ENCODE measurements around the gene ERAL1. TPM values are rescaled to one million over a fixed set of nuclear protein-coding genes. Genes with fewer than 3 reads are reported as not detected.
"Not testable (repeated sequence)": the region's sequence is repeated elsewhere in the genome, so short reads cannot be mapped to it uniquely, and the experiment has no call there.

The ERAL1 gene
- total and polyA plus RNA-seq, 7 experiments from 2014 or later = 19.8 to 56.6 (median 27.5) TPM

- H3K27me3 Mint-ChIP-seq; H3K9me3 Mint-ChIP-seq; H3K27me3 ChIP-seq (ENCODE audit: control insufficient read depth in 2 of 2, insufficient read depth in 2 of 2, low read length in 2 of 2); H3K9me3 ChIP-seq (ENCODE audit: control insufficient read depth in 2 of 3, low read length in 3 of 3): not testable (repeated sequence)
- H3K36me3 Mint-ChIP-seq = peaks cover 0 to 22% (median 8%) of the 10 kb centered on the region in 5 donors
- ChIA-PET CTCF (interaction anchor here (0.5 to 2.4 kb wide), 8 partner anchors 9 to 174 kb away, joined by 3 to 13 read pairs (median 4); partner anchors contain the start of genes DHRS13, RPL23A and TLCD1), POLR2A (interaction anchor here (0.6 to 12.7 kb wide), 13 partner anchors 8 to 172 kb away, joined by 3 to 183 read pairs (median 8); partner anchors contain the start of genes DHRS13, FAM222B, NEK8 and PHF12)
- Histone ChIP-seq H3K4me1 (ENCODE audit: control insufficient read depth in 2 of 2, insufficient read depth in 2 of 2, low read length in 2 of 2) (peaks cover 24 to 40% of the 10 kb centered on the region in 2 donors), H3K4me3 (ENCODE audit: low read length) (peak overlapping the region; percentile 43), H3K36me3 (ENCODE audit: control insufficient read depth in 2 of 3, insufficient read depth in 3 of 3, low read length in 3 of 3) (peaks cover 0 to 14% (median 0%) of the 10 kb centered on the region in 3 experiments), H3K27ac (ENCODE audit: low read depth, low read length) (peak overlapping the region; percentile 78)
- ATAC-seq (peak; percentile 43), DNase-seq (peak in 3 of 9 donors; percentile 19 to 22 (median 21))
- peak overlapping the region; percentile 93 to 99 (median 99) for H3K27ac Mint-ChIP-seq
- peaks cover 38 to 82% (median 66%) of the 10 kb centered on the region in 7 donors for H3K4me1 Mint-ChIP-seq
- intact Hi-C loops (cut with micrococcal nuclease) = loop anchor here (1.0 kb wide), 3 partner anchors 9 to 38 kb away; partner anchors contain the start of gene ERAL1 (in 1 of the 2)
- H3K4me3 Mint-ChIP-seq = peak overlapping the region; percentile 73 to 93 (median 86)
These were observed 38.7 kb downstream of the ERAL1 start for GRCh38 chr17:28893248-28894183.

- Mint-ChIP-seq H3K27me3 (no peaks in the 10 kb centered on the region), H3K4me1 (peaks cover 35 to 82% (median 67%) of the 10 kb centered on the region in 7 donors), H3K9me3 (no peaks in the 10 kb centered on the region), H3K36me3 (peaks cover 0 to 31% (median 6%) of the 10 kb centered on the region in 5 donors), H3K27ac (peak overlapping the region; percentile 39 to 99 (median 97)), H3K4me3 (peak overlapping the region; percentile 86 to 98 (median 96))
- POLR2A ChIA-PET = interaction anchor here (0.7 to 12.7 kb wide), 13 partner anchors 9 to 176 kb away, joined by 3 to 183 read pairs (median 4); partner anchors contain the start of genes ERAL1, FAM222B, NEK8 and PHF12
- ATAC-seq (no peak), DNase-seq (no peak)
- CTCF ChIA-PET = interaction anchor here (1.0 to 1.5 kb wide), 2 partner anchors 25 to 169 kb away, joined by 3 read pairs; no protein-coding TSS in a partner anchor
- intact Hi-C loops (cut with micrococcal nuclease) = loop anchor here (2.0 to 5.0 kb wide), 2 partner anchors 25 to 234 kb away; partner anchors contain the start of genes SDF2 (in 1 of the 2) and SUPT6H (in 1 of the 2)
- H3K36me3 ChIP-seq (ENCODE audit: control insufficient read depth in 2 of 3, insufficient read depth in 3 of 3, low read length in 3 of 3) = peaks cover 0 to 12% (median 0%) of the 10 kb centered on the region in 3 experiments
- H3K27ac ChIP-seq (ENCODE audit: low read depth, low read length) = peak overlapping the region; percentile 96
- H3K27me3 ChIP-seq (ENCODE audit: control insufficient read depth in 2 of 2, insufficient read depth in 2 of 2, low read length in 2 of 2) = no peaks in the 10 kb centered on the region
- H3K4me1 ChIP-seq (ENCODE audit: control insufficient read depth in 2 of 2, insufficient read depth in 2 of 2, low read length in 2 of 2) = peaks cover 31 to 38% of the 10 kb centered on the region in 2 donors
- H3K9me3 ChIP-seq (ENCODE audit: control insufficient read depth in 2 of 3, low read length in 3 of 3) = no peaks in the 10 kb centered on the region
- peak overlapping the region; percentile 82 for H3K4me3 ChIP-seq (ENCODE audit: low read length)
These were observed 41.1 kb downstream of the ERAL1 start for GRCh38 chr17:28895794-28896447.

GRCh38 chr17:28896491-28896883, 41.7 kb downstream of the ERAL1 start:
- H3K4me1 Mint-ChIP-seq = peaks cover 31 to 80% (median 64%) of the 10 kb centered on the region in 7 donors
- DNase-seq = no peak
- H3K27me3 Mint-ChIP-seq = no peaks in the 10 kb centered on the region
- CTCF ChIA-PET = interaction anchor here (1.5 kb wide), 1 partner anchor 25 kb away, joined by 3 read pairs; no protein-coding TSS in a partner anchor
- Histone ChIP-seq H3K27ac (ENCODE audit: low read depth, low read length) (peak overlapping the region; percentile 96), H3K4me1 (ENCODE audit: control insufficient read depth in 2 of 2, insufficient read depth in 2 of 2, low read length in 2 of 2) (peaks cover 36 to 44% of the 10 kb centered on the region in 2 donors), H3K9me3 (ENCODE audit: control insufficient read depth in 2 of 3, low read length in 3 of 3) (no peaks in the 10 kb centered on the region), H3K27me3 (ENCODE audit: control insufficient read depth in 2 of 2, insufficient read depth in 2 of 2, low read length in 2 of 2) (no peaks in the 10 kb centered on the region), H3K4me3 (ENCODE audit: low read length) (peak overlapping the region; percentile 82), H3K36me3 (ENCODE audit: control insufficient read depth in 2 of 3, insufficient read depth in 3 of 3, low read length in 3 of 3) (peaks cover 0 to 7% (median 0%) of the 10 kb centered on the region in 3 experiments)
- peaks cover 0 to 29% (median 3%) of the 10 kb centered on the region in 5 donors for H3K36me3 Mint-ChIP-seq
- peak overlapping the region; percentile 81 to 99 (median 97) for H3K27ac Mint-ChIP-seq
- intact Hi-C loops (cut with micrococcal nuclease) = loop anchor here (2.0 to 5.0 kb wide), 2 partner anchors 26 to 234 kb away; partner anchors contain the start of genes SDF2 (in 1 of the 2) and SUPT6H (in 1 of the 2)
- no peaks in the 10 kb centered on the region for H3K9me3 Mint-ChIP-seq
- POLR2A ChIA-PET = interaction anchor here (0.7 to 12.7 kb wide), 15 partner anchors 10 to 177 kb away, joined by 3 to 183 read pairs (median 4); partner anchors contain the start of genes ERAL1, FAM222B, NEK8 and PHF12
- peak overlapping the region; percentile 86 to 98 (median 96) for H3K4me3 Mint-ChIP-seq
- ATAC-seq = no peak

GRCh38 chr17:28896884-28897768, 42.3 kb downstream of the ERAL1 start, which contains the start of gene FLOT2:
TSS of gene FLOT2 (minus strand) at chr17:28897733. CDS start at chr17:28897574, 159 bp downstream.
- H3K27me3 ChIP-seq (ENCODE audit: control insufficient read depth in 2 of 2, insufficient read depth in 2 of 2, low read length in 2 of 2) = no peaks in the 10 kb centered on the region
- no peaks in the 10 kb centered on the region for H3K27me3 Mint-ChIP-seq
- ChIA-PET CTCF (interaction anchor here (0.9 to 1.8 kb wide), 7 partner anchors 11 to 171 kb away, joined by 3 to 8 read pairs (median 5); partner anchors contain the start of genes NEK8 and TLCD1), POLR2A (interaction anchor here (0.6 to 12.7 kb wide), 21 partner anchors 10 to 592 kb away, joined by 3 to 183 read pairs (median 4); partner anchors contain the start of genes ERAL1, FAM222B, NEK8 and PHF12)
- no peaks in the 10 kb centered on the region for H3K9me3 Mint-ChIP-seq
- H3K27ac ChIP-seq (ENCODE audit: low read depth, low read length) = peak within 1 kb of the TSS; percentile 96
- H3K36me3 Mint-ChIP-seq = peaks cover 0 to 35% (median 4%) of the 10 kb centered on the region in 5 donors
- H3K36me3 ChIP-seq (ENCODE audit: control insufficient read depth in 2 of 3, insufficient read depth in 3 of 3, low read length in 3 of 3) = peaks cover 0 to 7% (median 0%) of the 10 kb centered on the region in 3 experiments
- intact Hi-C loops (cut with micrococcal nuclease) = loop anchor here (1.0 to 5.0 kb wide), 8 partner anchors 26 to 235 kb away; partner anchors contain the start of genes FAM222B (in 1 of the 2), SDF2 (in 1 of the 2) and SUPT6H (in 1 of the 2)
- H3K9me3 ChIP-seq (ENCODE audit: control insufficient read depth in 2 of 3, low read length in 3 of 3) = no peaks in the 10 kb centered on the region
- peak within 1 kb of the TSS; percentile 86 to 98 (median 96) for H3K4me3 Mint-ChIP-seq
- peak within 1 kb of the TSS; percentile 95 to 99 (median 97) for H3K27ac Mint-ChIP-seq
- peak; percentile 84 for ATAC-seq
- peaks cover 43 to 45% of the 10 kb centered on the region in 2 donors for H3K4me1 ChIP-seq (ENCODE audit: control insufficient read depth in 2 of 2, insufficient read depth in 2 of 2, low read length in 2 of 2)
- peak within 1 kb of the TSS; percentile 82 for H3K4me3 ChIP-seq (ENCODE audit: low read length)
- peak; percentile 41 to 77 (median 76) for DNase-seq
- peaks cover 32 to 80% (median 64%) of the 10 kb centered on the region in 7 donors for H3K4me1 Mint-ChIP-seq

All from naive thymus-derived CD4-positive, alpha-beta T cell (primary cell).